H1 (cell line): Measurements from ENCODE around the gene DMRT1.

Experiments
- CTCF ChIP-seq, 3 experiments: IDR thresholded peaks; 1 replicate in 2 of 3; 2 replicates in 1 of 3; pipeline versions ENCODE4 v1.5.1 to v1.6.1; 2011; ENCODE audit warnings: low read length in 3 of 3, mild to moderate bottlenecking in 3 of 3, inconsistent platforms in 2 of 3, low read depth in 1 of 3, moderate library complexity in 1 of 3; ENCODE audit not compliant: insufficient read depth in 1 of 3; ENCODE audit errors: control extremely low read depth in 1 of 3
- EP300 ChIP-seq, 2 experiments: IDR thresholded peaks; 1 replicate in 1 of 2; 2 replicates in 1 of 2; pipeline ENCODE4 v1.6.1; 2011 to 2012; ENCODE audit warnings: low read depth in 2 of 2, low read length in 2 of 2, mild to moderate bottlenecking in 2 of 2, borderline replicate concordance in 1 of 2, inconsistent platforms in 1 of 2, moderate library complexity in 1 of 2
- EZH2 ChIP-seq: fragments of 200-600 bp; sonication (generic); IDR thresholded peaks from 2 replicates; pipeline ENCODE4 v1.7.1; 2012; ENCODE audit warnings: low read depth, mild to moderate bottlenecking, moderate library complexity, low read length, inconsistent platforms; ENCODE audit not compliant: severe bottlenecking
- MAX ChIP-seq: IDR thresholded peaks from 2 replicates; pipeline ENCODE4 v1.6.1; 2012; ENCODE audit warnings: inconsistent platforms
- NANOG ChIP-seq: IDR thresholded peaks from 2 replicates; pipeline ENCODE4 v1.6.1; 2011; ENCODE audit warnings: low read length, low read depth, mild to moderate bottlenecking, inconsistent platforms; ENCODE audit not compliant: insufficient read depth, poor library complexity, severe bottlenecking
- POLR2A ChIP-seq, 2 experiments: IDR thresholded peaks; 1 replicate in 1 of 2; 2 replicates in 1 of 2; pipeline ENCODE4 v1.6.1; 2011; ENCODE audit warnings: low read depth in 2 of 2, low read length in 2 of 2, mild to moderate bottlenecking in 2 of 2; ENCODE audit errors: control extremely low read depth in 1 of 2
- SP1 ChIP-seq: IDR thresholded peaks from 2 replicates; pipeline ENCODE4 v1.6.1; 2011; ENCODE audit warnings: low read depth, low read length
- TAF1 ChIP-seq: IDR thresholded peaks from 2 replicates; pipeline ENCODE4 v1.6.1; 2011; ENCODE audit warnings: mild to moderate bottlenecking, low read depth, low read length

DNA sequence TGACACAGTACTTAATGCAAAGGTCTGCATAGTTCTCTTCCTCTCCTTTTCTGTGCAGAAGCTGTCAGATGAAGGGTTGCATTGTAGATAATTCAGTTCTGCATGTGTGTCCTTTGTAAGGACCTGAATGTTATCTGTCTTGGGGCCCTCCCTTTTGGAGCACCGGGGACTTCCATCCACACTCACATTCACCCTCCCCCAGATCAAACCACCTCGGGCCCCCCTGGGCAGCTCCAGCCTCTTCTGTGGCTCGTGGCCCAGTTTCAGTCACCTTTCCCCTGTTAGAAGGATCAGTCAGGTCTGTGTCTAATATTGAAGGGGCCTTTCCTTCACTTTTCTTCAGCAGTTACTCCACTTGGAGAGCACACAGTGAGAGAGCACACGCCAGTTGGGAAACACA, 11.0 kb downstream of the DMRT1 start:
- TF ChIP-seq MAX, result no peak
- TF ChIP-seq TAF1, result no peak
- TF ChIP-seq POLR2A (IDR thresholded peaks at IDR 0.05; ENCODE audit: control extremely low read depth in 1 of 2, low read depth in 2 of 2, low read length in 2 of 2), result no peak
- no peak for TF ChIP-seq SP1
- TF ChIP-seq EZH2, result no peak
- no peak for TF ChIP-seq CTCF (IDR thresholded peaks at IDR 0.05; ENCODE audit: control extremely low read depth in 1 of 3, insufficient read depth in 1 of 3, low read depth in 1 of 3, low read length in 3 of 3)
- TF ChIP-seq NANOG, result no peak
- TF ChIP-seq EP300 (IDR thresholded peaks at IDR 0.05; ENCODE audit: borderline replicate concordance in 1 of 2, low read depth in 2 of 2, low read length in 2 of 2), result no peak
